K562 treated with DMSO at 1 percent for 48 hours (cell line): Measurements from ENCODE around the gene LAMTOR2. TPM values are rescaled to one million over a fixed set of nuclear protein-coding genes. Genes with fewer than 3 reads are reported as not detected.

Experiments
- total RNA-seq: library from RNA; unstranded; fragments of 300-600 nt; gene quantifications from 2 replicates; pipeline ENCODE4 v1.2.3, GENCODE V29; 2022; ENCODE audit warnings: low replicate concordance; ENCODE audit errors: extremely low read depth

LAMTOR2 gene
- total RNA-seq = not detected in 2 replicates

GRCh38 chr1:156054500-156055280 is at the start of gene LAMTOR2:
Gene LAMTOR2 (plus strand): TSS chr1:156054782. CDS start chr1:156054890, 108 bp downstream.

GRCh38 chr1:156020293-156021092 is 34.1 kb upstream of the LAMTOR2 start, which contains the start of gene SSR2:
Gene SSR2 (minus strand): TSS chr1:156020951. CDS start chr1:156020167, 784 bp downstream.

GRCh38 chr1:156053768-156054499 is 648 bp upstream of the LAMTOR2 start, which contains the start of gene UBQLN4:
Gene UBQLN4 (minus strand): TSS chr1:156053798. CDS start chr1:156053701, 97 bp downstream.

GRCh38 chr1:156060937-156061636 is 6.5 kb downstream of the LAMTOR2 start, which contains the start of gene RAB25:
Gene RAB25 (plus strand): TSS chr1:156061160. CDS start chr1:156061401, 241 bp downstream.

GRCh38 chr1:156082309-156083091 is 27.9 kb downstream of the LAMTOR2 start, which contains the start of gene MEX3A:
Gene MEX3A (minus strand): TSS chr1:156082465. CDS start chr1:156081998, 467 bp downstream.

Other genes starting within 250 kb of the LAMTOR2 start
- not detected in 2 replicates for gene GON4L, start 197.6 kb upstream of the LAMTOR2 start, total RNA-seq
- not detected in 2 replicates for gene SYT11, start 195.2 kb upstream of the LAMTOR2 start, total RNA-seq
- gene RIT1, start 143.4 kb upstream of the LAMTOR2 start, total RNA-seq = not detected in 2 replicates
- gene KHDC4, start 120.4 kb upstream of the LAMTOR2 start, total RNA-seq = not detected in 2 replicates
- not detected in 2 replicates for gene RXFP4, start 113.1 kb upstream of the LAMTOR2 start, total RNA-seq
- not detected in 2 replicates for gene ARHGEF2, start 76.2 kb upstream of the LAMTOR2 start, total RNA-seq
- not detected in 2 replicates for gene SSR2, start 33.8 kb upstream of the LAMTOR2 start, total RNA-seq
- gene UBQLN4, start 984 bp upstream of the LAMTOR2 start, total RNA-seq = not detected in 2 replicates
- gene RAB25, start 6.4 kb downstream of the LAMTOR2 start, total RNA-seq = not detected in 2 replicates
- gene MEX3A, start 27.7 kb downstream of the LAMTOR2 start, total RNA-seq = not detected in 2 replicates
- not detected in 2 replicates for gene LMNA, start 59.9 kb downstream of the LAMTOR2 start, total RNA-seq
- gene SEMA4A, start 98.8 kb downstream of the LAMTOR2 start, total RNA-seq = not detected in 2 replicates
- gene SLC25A44, start 139.3 kb downstream of the LAMTOR2 start, total RNA-seq = not detected in 2 replicates
- gene PMF1, start 158.2 kb downstream of the LAMTOR2 start, total RNA-seq = not detected in 2 replicates
- not detected in 2 replicates for gene BGLAP, start 187.4 kb downstream of the LAMTOR2 start, total RNA-seq
- not detected in 2 replicates for gene PAQR6, start 193.3 kb downstream of the LAMTOR2 start, total RNA-seq
- not detected in 2 replicates for gene SMG5, start 228.0 kb downstream of the LAMTOR2 start, total RNA-seq
- gene TMEM79, start 229.5 kb downstream of the LAMTOR2 start, total RNA-seq = not detected in 2 replicates
- not detected in 2 replicates for gene GLMP, start 240.9 kb downstream of the LAMTOR2 start, total RNA-seq
- not detected in 2 replicates for gene VHLL, start 244.5 kb downstream of the LAMTOR2 start, total RNA-seq